Activated T-cell treated with anti-CD3 and anti-CD28 coated beads for 24 hours (primary cell): ENCODE data around the gene CKMT2.

ENCODE experiments used
- DNase-seq: peaks from one replicate; pipeline ENCODE4 v3.0.0-alpha.2; 2020; ENCODE audit warnings: low read depth

CKMT2 gene

GRCh38 chr5:81308836-81309235 is 75.7 kb downstream of the CKMT2 start:
- DNase-seq, result no peak

- no peak for DNase-seq
These were observed 77.4 kb downstream of the CKMT2 start for GRCh38 chr5:81310402-81311063.

- no peak for DNase-seq
These were observed 80.2 kb downstream of the CKMT2 start for GRCh38 chr5:81313278-81313677.

GRCh38 chr5:81313686-81314085 is 80.6 kb downstream of the CKMT2 start:
- DNase-seq, result no peak

- no peak for DNase-seq
These were observed 81.5 kb downstream of the CKMT2 start for GRCh38 chr5:81314581-81314980.

- no peak for DNase-seq
These were observed 82.2 kb downstream of the CKMT2 start for GRCh38 chr5:81315336-81315735.

GRCh38 chr5:81315830-81316229 is 82.7 kb downstream of the CKMT2 start:
- DNase-seq, result no peak
